Measurements from ENCODE around the gene TBX10.
"Not testable (repeated sequence)": the region's sequence is repeated elsewhere in the genome, so short reads cannot be mapped to it uniquely, and the experiment has no call there.

The TBX10 gene

GRCh38 chr11:67597458-67597857, 42.1 kb downstream of the TBX10 start:
- H3K4ac ChIP-seq (ENCODE audit: low read length); H3K27me3 ChIP-seq (ENCODE audit: control insufficient read depth in 3 of 3, insufficient read depth in 3 of 3, low read depth in 1 of 3, low read length in 3 of 3); H2AFZ ChIP-seq (ENCODE audit: low read length); H2BK15ac ChIP-seq (ENCODE audit: low read length); H3K4me3 ChIP-seq (ENCODE audit: low read length in 2 of 2); H3K9ac ChIP-seq (ENCODE audit: low read depth, low read length, poor library complexity); H2BK12ac ChIP-seq (ENCODE audit: low read length); H2AK5ac ChIP-seq (ENCODE audit: low read depth, low read length); H3K4me2 ChIP-seq (ENCODE audit: insufficient read depth, low read length, poor library complexity, severe bottlenecking); H3K23ac ChIP-seq (ENCODE audit: low read depth, low read length, poor library complexity); H4K91ac ChIP-seq (ENCODE audit: low read depth, low read length, poor library complexity); H3K9me3 ChIP-seq (replicated peaks in 1 of 2; ENCODE audit: control insufficient read depth in 2 of 2, insufficient read depth in 1 of 2, low read depth in 1 of 2, low read length in 2 of 2); H2BK120ac ChIP-seq (ENCODE audit: low read depth, low read length); H3K79me1 ChIP-seq (ENCODE audit: low read depth, low read length); H3K36me3 ChIP-seq (replicated peaks in 1 of 2; ENCODE audit: control insufficient read depth in 2 of 2, insufficient read depth in 2 of 2, low read length in 2 of 2); DNase-seq (ENCODE audit: low spot score); H3K27ac ChIP-seq (replicated peaks; ENCODE audit: low read length); H2BK5ac ChIP-seq (ENCODE audit: low read length); H4K8ac ChIP-seq (ENCODE audit: low read depth, low read length); H3K4me1 ChIP-seq (ENCODE audit: control insufficient read depth in 2 of 2, insufficient read depth in 1 of 2, low read depth in 1 of 2, low read length in 2 of 2); H3K14ac ChIP-seq (ENCODE audit: low read length); H3K18ac ChIP-seq (ENCODE audit: low read length): not testable (repeated sequence)
- whole genome bisulfite sequencing, 2 donors (ENCODE audit: extremely low coverage in 2 of 2, insufficient read length in 2 of 2, insufficient replicate concordance in 1 of 2): no CpG with 5 or more reads among the region's 3 CpGs

GRCh38 chr11:67596753-67597300, 42.7 kb downstream of the TBX10 start:
- H3K79me1 ChIP-seq (ENCODE audit: low read depth, low read length): no peaks in the 10 kb centered on the region
- no peak overlapping the region for H3K4me2 ChIP-seq (ENCODE audit: insufficient read depth, low read length, poor library complexity, severe bottlenecking)
- no peak overlapping the region for H2BK5ac ChIP-seq (ENCODE audit: low read length)
- no peaks in the 10 kb centered on the region for H3K36me3 ChIP-seq (replicated peaks in 1 of 2; ENCODE audit: control insufficient read depth in 2 of 2, insufficient read depth in 2 of 2, low read length in 2 of 2)
- no peak overlapping the region for H2AK5ac ChIP-seq (ENCODE audit: low read depth, low read length)
- WGBS, 2 donors (ENCODE audit: extremely low coverage in 2 of 2, insufficient read length in 2 of 2, insufficient replicate concordance in 1 of 2): no CpG with 5 or more reads among the region's 1 CpG
- peaks cover 0 to 3% of the 10 kb centered on the region in 2 donors for H3K9me3 ChIP-seq (replicated peaks in 1 of 2; ENCODE audit: control insufficient read depth in 2 of 2, insufficient read depth in 1 of 2, low read depth in 1 of 2, low read length in 2 of 2)
- H3K14ac ChIP-seq (ENCODE audit: low read length): no peak overlapping the region
- H3K23ac ChIP-seq (ENCODE audit: low read depth, low read length, poor library complexity): no peak overlapping the region
- H3K4me3 ChIP-seq (ENCODE audit: low read length in 2 of 2): no peak overlapping the region
- H2BK12ac ChIP-seq (ENCODE audit: low read length): no peak overlapping the region
- no peak overlapping the region for H3K4ac ChIP-seq (ENCODE audit: low read length)
- no peak overlapping the region for H2AFZ ChIP-seq (ENCODE audit: low read length)
- no peak for DNase-seq (ENCODE audit: low spot score)
- no peak overlapping the region for H2BK120ac ChIP-seq (ENCODE audit: low read depth, low read length)
- no peaks in the 10 kb centered on the region for H3K4me1 ChIP-seq (ENCODE audit: control insufficient read depth in 2 of 2, insufficient read depth in 1 of 2, low read depth in 1 of 2, low read length in 2 of 2)
- no peak overlapping the region for H4K91ac ChIP-seq (ENCODE audit: low read depth, low read length, poor library complexity)
- no peak overlapping the region for H3K9ac ChIP-seq (ENCODE audit: low read depth, low read length, poor library complexity)
- no peak overlapping the region for H4K8ac ChIP-seq (ENCODE audit: low read depth, low read length)
- H3K27ac ChIP-seq (replicated peaks; ENCODE audit: low read length): no peak overlapping the region
- H2BK15ac ChIP-seq (ENCODE audit: low read length): no peak overlapping the region
- H3K27me3 ChIP-seq (ENCODE audit: control insufficient read depth in 3 of 3, insufficient read depth in 3 of 3, low read depth in 1 of 3, low read length in 3 of 3): peaks cover 0 to 3% (median 0%) of the 10 kb centered on the region in 3 experiments
- no peak overlapping the region for H3K18ac ChIP-seq (ENCODE audit: low read length)

DNA sequence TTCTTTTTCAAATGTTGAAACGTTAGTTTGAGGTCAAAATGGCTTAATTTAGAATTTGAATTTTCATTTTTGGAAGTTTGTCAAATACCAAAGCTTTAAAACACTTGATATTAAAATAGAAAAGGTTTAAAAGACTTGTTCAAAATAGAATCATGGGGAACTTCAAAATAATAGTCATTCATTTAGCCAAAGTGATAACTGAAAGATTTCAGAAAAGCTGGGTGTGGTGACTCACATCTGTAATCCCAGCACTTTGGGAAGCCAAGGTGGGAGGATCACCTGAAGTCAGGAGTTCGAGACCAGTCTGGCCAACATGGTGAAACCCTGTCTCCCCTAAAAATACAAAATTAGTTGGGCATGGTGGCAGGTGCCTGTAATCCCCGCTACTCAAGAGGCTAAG, 45.1 kb downstream of the TBX10 start:
- Histone ChIP-seq H3K4ac (ENCODE audit: low read length) (no peak overlapping the region), H2AFZ (ENCODE audit: low read length) (no peak overlapping the region), H3K23ac (ENCODE audit: low read depth, low read length, poor library complexity) (no peak overlapping the region), H3K27ac (replicated peaks; ENCODE audit: low read length) (no peak overlapping the region), H3K36me3 (replicated peaks in 1 of 2; ENCODE audit: control insufficient read depth in 2 of 2, insufficient read depth in 2 of 2, low read length in 2 of 2) (no peaks in the 10 kb centered on the region), H3K9ac (ENCODE audit: low read depth, low read length, poor library complexity) (no peak overlapping the region), H2BK12ac (ENCODE audit: low read length) (no peak overlapping the region), H3K18ac (ENCODE audit: low read length) (no peak overlapping the region), H2AK5ac (ENCODE audit: low read depth, low read length) (no peak overlapping the region), H4K91ac (ENCODE audit: low read depth, low read length, poor library complexity) (no peak overlapping the region), H3K9me3 (replicated peaks in 1 of 2; ENCODE audit: control insufficient read depth in 2 of 2, insufficient read depth in 1 of 2, low read depth in 1 of 2, low read length in 2 of 2) (peaks cover 0 to 3% of the 10 kb centered on the region in 2 donors), H3K4me1 (ENCODE audit: control insufficient read depth in 2 of 2, insufficient read depth in 1 of 2, low read depth in 1 of 2, low read length in 2 of 2) (no peaks in the 10 kb centered on the region), H3K79me1 (ENCODE audit: low read depth, low read length) (no peaks in the 10 kb centered on the region), H4K8ac (ENCODE audit: low read depth, low read length) (no peak overlapping the region), H2BK120ac (ENCODE audit: low read depth, low read length) (no peak overlapping the region), H3K4me3 (ENCODE audit: low read length in 2 of 2) (no peak overlapping the region), H2BK15ac (ENCODE audit: low read length) (no peak overlapping the region), H3K27me3 (ENCODE audit: control insufficient read depth in 3 of 3, insufficient read depth in 3 of 3, low read depth in 1 of 3, low read length in 3 of 3) (no peaks in the 10 kb centered on the region), H2BK5ac (ENCODE audit: low read length) (no peak overlapping the region), H3K14ac (ENCODE audit: low read length) (no peak overlapping the region), H3K4me2 (ENCODE audit: insufficient read depth, low read length, poor library complexity, severe bottlenecking) (no peak overlapping the region)
- no CpG with 5 or more reads among the region's 3 CpGs for WGBS, 2 donors (ENCODE audit: extremely low coverage in 2 of 2, insufficient read length in 2 of 2, insufficient replicate concordance in 1 of 2)
- no peak for DNase-seq (ENCODE audit: low spot score)

DNA sequence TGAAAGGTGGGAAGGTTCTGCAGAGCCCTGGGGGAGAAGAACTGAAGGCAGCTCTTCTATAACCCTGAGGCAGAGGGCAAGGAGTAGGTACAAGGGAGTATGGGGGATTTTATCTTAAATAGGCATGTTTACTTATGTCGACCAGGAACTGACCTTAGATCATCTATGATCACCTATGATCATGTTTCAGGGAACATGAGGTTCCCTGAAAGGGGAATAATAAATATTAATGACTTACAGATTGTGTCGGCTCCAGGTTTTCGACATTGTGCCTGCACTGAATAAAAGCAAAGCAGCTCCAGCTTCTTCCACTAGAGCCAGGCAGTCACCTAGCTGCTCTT, 46.0 kb downstream of the TBX10 start:
- Histone ChIP-seq H2AFZ (ENCODE audit: low read length) (no peak overlapping the region), H2BK120ac (ENCODE audit: low read depth, low read length) (no peak overlapping the region), H3K4me2 (ENCODE audit: insufficient read depth, low read length, poor library complexity, severe bottlenecking) (no peak overlapping the region), H4K91ac (ENCODE audit: low read depth, low read length, poor library complexity) (no peak overlapping the region), H3K14ac (ENCODE audit: low read length) (no peak overlapping the region), H2BK12ac (ENCODE audit: low read length) (no peak overlapping the region), H2AK5ac (ENCODE audit: low read depth, low read length) (no peak overlapping the region), H3K4me1 (ENCODE audit: control insufficient read depth in 2 of 2, insufficient read depth in 1 of 2, low read depth in 1 of 2, low read length in 2 of 2) (no peaks in the 10 kb centered on the region), H3K4me3 (ENCODE audit: low read length in 2 of 2) (no peak overlapping the region), H3K27ac (replicated peaks; ENCODE audit: low read length) (no peak overlapping the region), H3K79me1 (ENCODE audit: low read depth, low read length) (no peaks in the 10 kb centered on the region), H3K9ac (ENCODE audit: low read depth, low read length, poor library complexity) (no peak overlapping the region), H3K36me3 (replicated peaks in 1 of 2; ENCODE audit: control insufficient read depth in 2 of 2, insufficient read depth in 2 of 2, low read length in 2 of 2) (peaks cover 2 to 4% of the 10 kb centered on the region in 2 donors), H2BK5ac (ENCODE audit: low read length) (no peak overlapping the region), H3K27me3 (ENCODE audit: control insufficient read depth in 3 of 3, insufficient read depth in 3 of 3, low read depth in 1 of 3, low read length in 3 of 3) (no peaks in the 10 kb centered on the region), H2BK15ac (ENCODE audit: low read length) (no peak overlapping the region), H3K23ac (ENCODE audit: low read depth, low read length, poor library complexity) (no peak overlapping the region), H3K18ac (ENCODE audit: low read length) (no peak overlapping the region), H3K4ac (ENCODE audit: low read length) (no peak overlapping the region), H4K8ac (ENCODE audit: low read depth, low read length) (no peak overlapping the region), H3K9me3 (replicated peaks in 1 of 2; ENCODE audit: control insufficient read depth in 2 of 2, insufficient read depth in 1 of 2, low read depth in 1 of 2, low read length in 2 of 2) (peaks cover 0 to 3% of the 10 kb centered on the region in 2 donors)
- DNase-seq (ENCODE audit: low spot score): no peak
- no CpG with 5 or more reads among the region's 3 CpGs for WGBS, 2 donors (ENCODE audit: extremely low coverage in 2 of 2, insufficient read length in 2 of 2, insufficient replicate concordance in 1 of 2)

Measured in neuronal stem cell (in vitro differentiated cells).